CD4-positive, alpha-beta T cell treated with Interleukin-10 for 1 hour (primary cell): ENCODE results near the gene BIRC5.
"Not testable (repeated sequence)": the region's sequence is repeated elsewhere in the genome, so short reads cannot be mapped to it uniquely, and the experiment has no call there.

ENCODE experiments used
- DNase-seq: peaks from one replicate; pipeline ENCODE4 v3.0.0-alpha.2; 2020

BIRC5 gene

DNA sequence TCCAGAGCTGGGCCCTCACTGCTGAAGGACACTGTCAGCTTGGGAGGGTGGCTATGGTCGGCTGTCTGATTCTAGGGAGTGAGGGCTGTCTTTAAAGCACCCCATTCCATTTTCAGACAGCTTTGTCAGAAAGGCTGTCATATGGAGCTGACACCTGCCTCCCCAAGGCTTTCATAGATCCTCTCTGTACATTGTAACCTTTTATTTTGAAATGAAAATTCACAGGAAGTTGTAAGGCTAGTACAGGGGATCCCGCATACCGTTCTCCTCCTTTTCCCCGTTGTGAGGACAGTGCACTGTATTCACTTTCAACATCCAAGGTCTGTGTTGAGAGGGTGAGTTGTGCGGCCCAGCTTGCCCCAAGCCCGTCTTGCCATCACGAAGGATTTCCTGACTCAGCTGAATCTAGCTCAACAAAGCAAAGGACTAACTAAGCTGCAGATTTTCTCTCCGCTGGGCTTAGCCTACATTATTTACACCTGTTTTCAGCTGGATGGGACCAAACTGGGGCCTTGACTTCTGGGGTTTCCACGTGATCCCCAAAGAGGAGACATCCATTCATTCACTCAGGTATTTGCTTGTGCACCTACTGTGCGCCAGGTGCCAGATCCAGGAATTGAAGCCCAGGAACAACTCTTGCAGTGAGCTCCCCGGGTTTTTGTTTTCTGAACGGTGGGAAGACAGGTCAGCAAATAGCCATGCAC lies 12.2 kb downstream of the BIRC5 start:
- no peak for DNase-seq

DNA sequence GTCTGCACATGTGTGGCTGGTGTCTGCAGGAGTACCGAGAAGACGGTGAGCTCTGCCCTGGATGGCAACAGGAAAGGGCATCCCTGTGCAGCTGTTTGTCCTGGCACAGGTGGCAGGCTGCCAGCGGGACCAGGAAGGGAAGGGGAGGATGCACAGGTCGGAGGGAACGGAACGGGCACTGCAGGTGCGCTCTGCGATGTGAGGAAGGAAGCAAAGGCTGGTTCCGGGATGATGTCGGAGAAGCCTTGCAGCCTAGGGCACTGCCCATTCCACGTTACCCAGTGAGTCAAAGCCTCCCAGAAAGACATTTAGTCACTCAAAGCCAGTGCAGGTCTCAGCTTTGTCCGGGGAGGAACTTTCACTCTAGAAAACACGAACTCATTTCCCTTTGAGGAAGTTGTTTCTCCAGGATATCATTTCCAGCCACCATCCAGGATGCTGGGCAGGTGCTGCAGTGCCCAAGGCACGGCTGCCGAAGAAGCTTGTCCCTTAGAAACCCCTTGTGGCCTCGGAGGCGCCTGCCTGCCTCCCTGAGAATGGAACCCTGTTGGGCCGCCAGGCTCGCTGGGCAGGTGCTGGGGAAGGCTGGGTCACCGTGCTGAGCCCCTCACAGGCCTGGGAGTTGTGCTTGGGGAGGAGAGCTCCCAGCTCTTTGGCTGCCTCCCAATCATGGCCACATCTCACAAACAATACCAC lies 12.9 kb downstream of the BIRC5 start:
- DNase-seq, result no peak

- no peak for DNase-seq
Observed at GRCh38 chr17:78227455-78227916, 13.4 kb downstream of the BIRC5 start.

DNA sequence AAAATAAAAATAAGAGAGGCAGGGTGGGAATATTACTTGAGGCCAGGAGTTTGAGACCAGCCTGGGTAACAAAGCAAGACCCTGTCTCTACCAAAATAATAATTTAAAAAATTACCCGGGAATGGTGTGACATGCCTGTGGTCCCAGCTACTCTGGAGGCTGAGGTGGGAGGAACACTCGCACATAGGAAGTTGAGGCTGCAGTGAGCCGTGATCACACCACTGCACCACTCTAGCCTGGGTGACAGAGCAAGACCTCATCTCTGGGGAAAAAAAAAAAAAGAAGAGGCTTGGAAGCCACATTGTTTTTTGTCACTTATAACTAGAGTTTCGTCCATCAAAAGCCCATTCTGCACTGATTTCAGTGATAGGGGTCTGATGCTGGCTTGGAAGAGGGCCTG lies 14.1 kb downstream of the BIRC5 start:
- DNase-seq, result no peak

DNA sequence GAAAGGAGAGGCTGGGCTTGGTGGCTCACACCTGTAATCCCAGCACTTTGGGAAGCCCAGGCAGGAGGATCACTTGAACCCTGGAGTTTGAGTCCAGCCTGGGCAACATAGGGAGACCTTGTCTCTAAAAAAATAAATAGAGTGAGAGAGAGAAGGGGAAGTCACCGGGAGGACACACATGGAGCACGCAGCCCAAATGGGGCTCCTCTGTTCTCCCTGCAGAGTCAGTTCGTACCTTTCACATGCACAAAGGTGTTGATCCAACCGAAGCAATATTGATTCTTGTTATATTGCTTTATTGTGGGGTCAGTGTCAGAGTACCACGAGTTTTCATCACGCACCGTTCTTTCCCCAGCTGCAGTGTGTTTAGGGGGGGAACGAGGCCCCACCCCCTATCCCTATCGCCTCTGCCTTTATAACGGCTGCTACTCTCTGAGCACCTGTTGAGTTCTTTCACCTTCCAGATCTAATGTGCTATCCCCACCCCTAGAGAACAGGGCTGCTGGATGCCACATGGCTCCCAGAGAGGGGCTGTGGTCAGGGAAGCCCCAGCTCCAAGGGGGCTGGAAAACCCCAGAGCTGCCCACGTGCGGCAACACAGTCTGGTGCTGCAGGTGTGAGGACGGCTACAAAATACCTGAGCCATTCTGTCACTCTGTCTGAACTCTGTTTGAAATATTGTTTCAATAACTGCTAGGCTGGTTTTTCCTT lies 16.4 kb downstream of the BIRC5 start:
- DNase-seq, result no peak

GRCh38 chr17:78230996-78231935 lies 17.2 kb downstream of the BIRC5 start, which contains the start of gene TMEM235:
Gene TMEM235, plus strand, starts transcription at chr17:78231631. Its CDS starts 393 bp downstream, at chr17:78232024.
- DNase-seq, result no peak

GRCh38 chr17:78231991-78232858 lies 18.2 kb downstream of the BIRC5 start:
- DNase-seq, result peak; percentile 19

- no peak for DNase-seq
Observed at GRCh38 chr17:78232859-78233173, 18.8 kb downstream of the BIRC5 start.

GRCh38 chr17:78233678-78234077 lies 19.6 kb downstream of the BIRC5 start:
- DNase-seq, result no peak

DNA sequence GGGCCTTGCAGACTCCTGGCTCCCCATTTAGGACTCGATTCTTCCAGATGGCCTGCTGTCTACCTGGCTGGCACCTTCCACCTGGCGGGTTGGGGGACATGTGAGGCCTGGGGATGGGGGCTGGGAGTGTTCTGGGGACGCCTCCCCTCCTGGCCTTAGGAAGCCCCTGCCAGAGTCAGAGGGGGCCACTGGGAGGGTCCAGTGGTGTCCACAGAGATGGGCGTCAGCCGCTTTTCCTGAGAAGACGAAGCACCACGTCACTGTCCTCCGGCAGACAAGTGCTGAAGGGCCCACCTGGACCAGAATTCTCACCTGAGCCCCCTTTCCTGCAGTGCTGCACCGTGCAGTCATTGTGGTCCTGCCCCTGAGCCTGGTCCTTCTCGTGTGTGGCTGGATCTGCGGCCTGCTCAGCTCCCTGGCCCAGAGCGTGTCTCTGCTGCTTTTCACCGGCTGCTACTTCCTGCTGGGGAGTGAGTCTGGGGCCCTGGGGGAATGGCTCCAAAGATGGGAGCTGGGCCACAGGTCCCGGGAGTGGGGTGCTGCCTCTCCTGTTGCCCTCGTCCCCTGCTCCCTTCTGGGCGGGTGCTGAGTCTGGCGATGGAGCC lies 20.3 kb downstream of the BIRC5 start:
- no peak for DNase-seq

DNA sequence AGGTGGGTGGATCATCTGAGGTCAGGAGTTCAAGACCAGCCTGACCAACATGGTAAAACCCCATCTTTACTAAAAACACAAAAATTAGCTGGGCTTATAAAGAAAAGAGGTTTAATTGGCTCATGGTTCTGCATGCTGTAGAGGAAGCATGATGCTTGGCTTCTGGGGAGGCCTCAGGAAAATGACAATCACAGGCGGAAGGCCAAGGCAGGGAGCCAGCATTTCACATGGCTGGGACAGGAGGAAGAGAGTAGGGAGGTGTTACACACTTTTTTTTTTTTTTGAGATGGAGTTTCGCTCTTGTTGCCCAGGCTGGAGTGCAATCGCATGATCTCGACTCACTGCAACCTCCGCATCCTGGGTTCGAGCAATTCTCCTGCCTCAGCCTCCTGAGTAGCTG lies 21.0 kb downstream of the BIRC5 start:
- DNase-seq, result not testable (repeated sequence)

DNA sequence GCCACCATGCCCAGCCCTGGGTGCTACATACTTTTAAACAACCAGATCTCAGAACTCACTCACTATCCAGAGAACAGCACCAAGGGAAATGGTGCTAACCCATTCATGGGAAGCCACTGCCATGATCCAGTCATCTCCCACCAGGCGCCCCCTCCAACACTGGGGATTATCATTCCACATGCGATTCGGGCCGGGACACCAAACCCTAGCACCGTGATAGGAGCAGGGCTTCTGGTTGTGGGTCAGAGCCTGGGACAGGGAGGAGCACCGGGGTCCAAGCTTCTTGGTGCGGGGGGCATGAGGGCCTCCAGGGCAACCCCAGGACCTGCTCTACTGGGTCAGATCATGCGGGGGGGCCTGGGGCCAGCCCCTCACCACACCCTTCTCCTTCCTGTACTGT lies 21.8 kb downstream of the BIRC5 start:
- DNase-seq, result no peak

- DNase-seq, result no peak
Observed at GRCh38 chr17:78236362-78237127, 22.5 kb downstream of the BIRC5 start.

DNA sequence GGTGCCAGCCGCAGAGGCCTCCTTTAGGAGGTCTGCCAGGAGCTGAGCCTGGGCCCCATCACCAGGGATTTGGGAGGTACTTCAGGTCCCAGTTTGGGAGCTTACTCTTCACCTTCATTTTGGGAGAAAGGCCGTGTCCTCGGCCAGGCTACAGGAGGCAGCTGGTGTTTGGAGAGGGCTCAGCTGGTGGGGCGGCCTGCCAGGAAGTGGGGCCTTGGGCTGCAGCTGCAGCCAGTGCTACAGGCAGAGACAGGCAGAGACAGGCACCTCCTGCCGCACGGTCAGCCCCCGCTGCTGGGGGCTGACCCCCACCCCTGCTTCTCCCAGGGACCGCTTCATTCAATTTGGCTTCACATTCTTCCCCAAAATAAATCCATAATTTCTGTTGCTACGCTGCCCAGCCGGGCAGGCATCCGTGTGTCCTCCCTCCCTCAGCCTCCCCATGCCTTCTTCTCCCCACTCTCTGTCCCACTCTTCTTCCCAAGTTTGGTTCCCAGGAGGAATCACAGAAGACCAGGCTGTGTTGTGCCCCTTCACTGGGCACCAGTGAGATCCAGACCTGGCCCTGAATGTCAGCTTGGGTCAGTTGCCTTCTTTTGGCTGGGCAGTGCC lies 23.5 kb downstream of the BIRC5 start:
- no peak for DNase-seq

DNA sequence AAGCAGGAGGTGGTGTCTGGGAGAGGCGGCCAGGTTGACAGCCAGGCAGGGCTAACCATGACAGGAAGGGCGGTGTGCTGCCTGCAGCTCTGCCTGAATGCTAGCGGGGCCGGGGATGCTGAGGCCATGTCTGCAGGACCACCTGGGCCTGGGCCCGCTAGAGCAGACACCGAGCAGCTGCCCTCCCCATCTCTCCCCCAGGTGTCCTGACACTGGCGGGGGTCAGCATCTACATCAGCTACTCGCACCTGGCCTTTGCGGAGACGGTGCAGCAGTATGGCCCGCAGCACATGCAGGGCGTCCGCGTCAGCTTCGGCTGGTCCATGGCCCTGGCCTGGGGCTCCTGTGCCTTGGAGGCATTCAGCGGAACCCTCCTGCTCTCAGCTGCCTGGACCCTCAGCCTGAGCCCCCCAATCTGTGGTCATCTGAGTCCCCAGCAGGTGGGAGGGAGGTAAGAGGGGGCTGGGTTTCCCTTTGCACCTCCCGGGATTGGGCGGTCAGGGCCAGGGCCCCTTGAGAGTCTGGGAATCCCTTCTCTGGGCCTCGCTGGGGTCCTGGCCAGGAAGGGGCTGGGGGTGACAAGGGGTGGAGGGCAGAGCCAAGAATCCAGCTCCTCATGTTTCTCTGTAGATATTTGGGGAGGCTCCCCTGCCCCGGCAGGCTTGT lies 24.9 kb downstream of the BIRC5 start:
- no peak for DNase-seq

- no peak for DNase-seq
Observed at GRCh38 chr17:78239489-78239931, 25.5 kb downstream of the BIRC5 start.

DNA sequence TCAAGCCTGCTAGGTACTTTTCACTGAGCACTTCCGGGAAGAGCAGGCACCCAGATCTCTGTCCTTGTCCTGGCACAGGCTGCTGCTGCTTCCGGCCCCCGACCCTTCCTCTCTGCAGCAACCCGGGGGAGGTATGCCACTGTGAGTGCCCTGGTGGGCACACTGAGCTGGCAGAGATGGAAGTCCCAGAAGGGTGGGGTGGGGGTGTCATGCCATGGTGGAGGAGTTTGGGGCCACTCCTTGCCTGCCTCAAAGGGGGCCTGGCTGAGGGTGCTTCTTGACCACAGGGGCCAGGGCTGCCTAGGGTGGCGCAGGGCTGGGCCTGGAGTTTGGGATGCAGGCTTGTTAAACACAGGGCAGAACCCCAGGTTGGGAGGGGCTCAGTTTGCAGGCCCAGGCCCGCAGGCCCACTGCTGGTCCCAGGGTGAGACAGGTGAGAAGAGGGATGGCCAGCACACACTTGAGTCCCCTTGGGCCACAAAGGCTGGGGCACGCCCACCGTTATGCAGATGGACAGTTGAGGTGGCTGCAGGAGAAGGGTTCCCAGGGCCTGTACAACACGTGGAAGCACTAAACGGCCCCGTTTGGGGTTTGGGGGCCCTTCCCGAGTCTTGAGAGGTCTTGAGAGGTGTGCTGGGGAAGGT lies 26.1 kb downstream of the BIRC5 start:
- DNase-seq, result no peak

GRCh38 chr17:78240839-78241238 lies 26.8 kb downstream of the BIRC5 start:
- no peak for DNase-seq
